ENCODE results near the gene PHAF1. TPM values are rescaled to one million over a fixed set of nuclear protein-coding genes. Genes with fewer than 3 reads are reported as not detected.

PHAF1 gene
- total and polyA plus RNA-seq, 2 of the 8 experiments (the other 6 are each of a cell fraction or from before 2014, with no cell fraction given), result 18.6 to 26.4 TPM

- no peak overlapping the region for H4K5ac ChIP-seq (ENCODE audit: insufficient read length, low read depth, low read length)
- peaks cover 7% of the 10 kb centered on the region for H3K23me2 ChIP-seq (ENCODE audit: low read depth, low read length)
- ChIA-PET POLR2A (ENCODE audit: partially characterized antibody) (no interaction called here), CTCF (ENCODE audit: partially characterized antibody) (interaction anchor here (9.3 kb wide), 1 partner anchor 18 kb away, joined by 151 read pairs; the partner anchor contains the start of gene NOL3)
- H3K4me2 ChIP-seq (ENCODE audit: insufficient read depth in 1 of 2, low read depth in 2 of 2, low read length in 2 of 2), result peak overlapping the region; percentile 64 to 93
- H2BK15ac ChIP-seq (ENCODE audit: low read length), result no peak overlapping the region
- no peak overlapping the region for H3K14ac ChIP-seq (ENCODE audit: insufficient read length)
- no peak overlapping the region for H3K23ac ChIP-seq (ENCODE audit: insufficient read length)
- no peak for TF ChIP-seq SAP30 (IDR thresholded peaks at IDR 0.05; ENCODE audit: insufficient read depth, insufficient replicate concordance, low read length)
- TF ChIP-seq FOSL1 (IDR thresholded peaks at IDR 0.05; ENCODE audit: insufficient read depth, low read depth, low read length), result no peak
- no peak for TF ChIP-seq RBBP5 (IDR thresholded peaks at IDR 0.05; ENCODE audit: borderline replicate concordance, low read depth, low read length)
- TF ChIP-seq KDM4A (IDR thresholded peaks at IDR 0.05; ENCODE audit: low read depth, low read length, severe bottlenecking), result peak; percentile 16
- no peak overlapping the region for H3K18ac ChIP-seq (ENCODE audit: extremely low read depth, low read length)
- H3K36me3 ChIP-seq (ENCODE audit: control insufficient read depth in 2 of 4, insufficient read depth in 4 of 4, low read length in 3 of 4), result peaks cover 12 to 29% (median 22%) of the 10 kb centered on the region in 4 experiments
- DNase-seq (ENCODE audit: low read depth in 1 of 2, low spot score in 2 of 2) (no peak), FAIRE-seq (no peak)
- no peak overlapping the region; a peak in 2 of 7 replicates for H3K9ac ChIP-seq (replicated peaks in 1 of 4; ENCODE audit: extremely low read depth in 1 of 4, low read depth in 3 of 4, low read length in 3 of 4)
- peaks cover 0 to 6% (median under 1%) of the 10 kb centered on the region in 4 experiments; a peak in 3 of 7 replicates for H3K27me3 ChIP-seq (replicated peaks in 1 of 4; ENCODE audit: control insufficient read depth in 3 of 4, extremely low read depth in 1 of 4, insufficient read depth in 3 of 4, low read length in 3 of 4)
- no peaks in the 10 kb centered on the region for H3K9me3 ChIP-seq (ENCODE audit: insufficient read depth in 2 of 2, low read depth in 1 of 2, low read length in 1 of 2)
- H3K56ac ChIP-seq (replicated peaks; ENCODE audit: insufficient read length, low read depth, low read length), result no peak overlapping the region
- H3K79me2 ChIP-seq (ENCODE audit: control insufficient read depth in 1 of 2, insufficient read depth in 2 of 2, low read length in 2 of 2), result peaks cover 8 to 17% of the 10 kb centered on the region in 2 experiments
- H4K8ac ChIP-seq (ENCODE audit: extremely low read depth, insufficient read depth, low read length), result no peak overlapping the region
- H4K20me1 ChIP-seq (replicated peaks in 1 of 2; ENCODE audit: control insufficient read depth in 1 of 2, insufficient read depth in 2 of 2, low read length in 2 of 2), result peaks cover 4 to 18% of the 10 kb centered on the region in 2 experiments
- 0 out of 2 replicates have a peak overlapping the region, but pooled peaks have one; percentile 45 for H2BK12ac ChIP-seq (ENCODE audit: low read depth, low read length)
- H2BK5ac ChIP-seq (ENCODE audit: low read depth, low read length), result no peak overlapping the region; the same call in 1 of the 2 replicates
- no peak overlapping the region for H2BK120ac ChIP-seq (replicated peaks; ENCODE audit: low read depth, low read length)
- peak overlapping the region; percentile 34 for H4K91ac ChIP-seq (replicated peaks; ENCODE audit: insufficient read length, low read length)
- H3K79me1 ChIP-seq (ENCODE audit: low read depth, low read length), result peaks cover 10% of the 10 kb centered on the region
- no peak overlapping the region; the same call in 1 of the 2 replicates for H2AFZ ChIP-seq (ENCODE audit: low read length)
- H3K4me3 ChIP-seq (ENCODE audit: extremely low read depth in 1 of 4, insufficient read depth in 2 of 4, low read depth in 3 of 4, low read length in 4 of 4), result peak overlapping the region in 3 of 4 experiments; percentile 29 to 99 (median 98); a peak in 6 of 8 replicates
- no peak overlapping the region for H3K4ac ChIP-seq (replicated peaks; ENCODE audit: insufficient read length, low read depth, low read length)
- no peak overlapping the region for H2BK20ac ChIP-seq (ENCODE audit: low read length)
- WGBS, 2 experiments (ENCODE audit: extremely low coverage in 1 of 2, insufficient coverage in 1 of 2, insufficient read length in 1 of 2, insufficient replicate concordance in 2 of 2, low coverage in 1 of 2, low lambda C conversion rate in 2 of 2, missing lambda C conversion rate in 1 of 2), result 41% methylated on average over 9 of the region's 9 CpGs; no CpG with 5 or more reads in 1 of the 2 experiments
- H2AK5ac ChIP-seq (ENCODE audit: low read depth, low read length), result no peak overlapping the region
- no peak overlapping the region for H3K27ac ChIP-seq (ENCODE audit: low read depth, low read length)
- H3K4me1 ChIP-seq (replicated peaks in 1 of 4; ENCODE audit: control insufficient read depth in 3 of 4, insufficient read depth in 4 of 4, low read length in 3 of 4), result peaks cover 0 to 13% (median 2%) of the 10 kb centered on the region in 4 experiments; a peak in 4 of 7 replicates
Observed at GRCh38 chr16:67191411-67191994, 81.8 kb downstream of the PHAF1 start.

Data from H1 (cell line).